GM19395 (cell line): ENCODE data around the gene SLC39A5.
"Not testable (repeated sequence)": the region's sequence is repeated elsewhere in the genome, so short reads cannot be mapped to it uniquely, and the experiment has no call there.

Experiments used
- ATAC-seq: cut with Tn5 transposase; IDR thresholded peaks from one replicate; pipeline ENCODE4 v1.9.1; 2021; ENCODE audit warnings: mild to moderate bottlenecking, moderate library complexity; ENCODE audit not compliant: unreplicated experiment

Gene SLC39A5

GRCh38 chr12:56229916-56230431, at the start of gene SLC39A5:
Gene SLC39A5, plus strand, starts transcription at chr12:56230051. Its CDS starts 1,224 bp downstream, at chr12:56231275.
- ATAC-seq, result no peak

- no peak for ATAC-seq
Measured at GRCh38 chr12:56186957-56187356, 42.9 kb upstream of the SLC39A5 start.

- ATAC-seq, result no peak
Measured at GRCh38 chr12:56188131-56188777, 41.6 kb upstream of the SLC39A5 start.

- no peak for ATAC-seq
Measured at GRCh38 chr12:56188778-56189098, 41.1 kb upstream of the SLC39A5 start.

GRCh38 chr12:56189099-56189917, 40.5 kb upstream of the SLC39A5 start, which contains the start of gene SMARCC2:
Gene SMARCC2, minus strand, starts transcription at chr12:56189483. Its CDS starts 22 bp downstream, at chr12:56189461.
- ATAC-seq, result peak; percentile 62

GRCh38 chr12:56189918-56190694, 39.7 kb upstream of the SLC39A5 start:
- peak; percentile 44 for ATAC-seq

- no peak for ATAC-seq
Measured at GRCh38 chr12:56190695-56191155, 39.1 kb upstream of the SLC39A5 start.

- ATAC-seq, result no peak
Measured at GRCh38 chr12:56192582-56192981, 37.3 kb upstream of the SLC39A5 start.

GRCh38 chr12:56193025-56193578, 36.7 kb upstream of the SLC39A5 start:
- no peak for ATAC-seq

- not testable (repeated sequence) for ATAC-seq
Measured at GRCh38 chr12:56196818-56197550, 32.9 kb upstream of the SLC39A5 start.

GRCh38 chr12:56197921-56198635, 31.8 kb upstream of the SLC39A5 start:
- ATAC-seq, result no peak

GRCh38 chr12:56198836-56199235, 31.0 kb upstream of the SLC39A5 start:
- ATAC-seq, result no peak

- no peak for ATAC-seq
Measured at GRCh38 chr12:56202366-56202765, 27.5 kb upstream of the SLC39A5 start.

- no peak for ATAC-seq
Measured at GRCh38 chr12:56202838-56203237, 27.0 kb upstream of the SLC39A5 start.

- no peak for ATAC-seq
Measured at GRCh38 chr12:56204275-56204674, 25.6 kb upstream of the SLC39A5 start.

- no peak for ATAC-seq
Measured at GRCh38 chr12:56205445-56205844, 24.4 kb upstream of the SLC39A5 start.

- no peak for ATAC-seq
Measured at GRCh38 chr12:56206452-56207166, 23.2 kb upstream of the SLC39A5 start.

GRCh38 chr12:56208006-56208405, 21.8 kb upstream of the SLC39A5 start:
- ATAC-seq, result no peak

- ATAC-seq, result no peak
Measured at GRCh38 chr12:56212361-56212760, 17.5 kb upstream of the SLC39A5 start.
